HuH-7 (cell line): ENCODE results near the gene PKD1L1.
A peak's percentile ranks its signal among the peaks of the same experiment; 100 is the strongest.

ENCODE experiments used
- DNase-seq: peaks from one replicate; pipeline ENCODE4 v3.0.0; 2011; ENCODE audit warnings: low spot score

Gene PKD1L1

DNA sequence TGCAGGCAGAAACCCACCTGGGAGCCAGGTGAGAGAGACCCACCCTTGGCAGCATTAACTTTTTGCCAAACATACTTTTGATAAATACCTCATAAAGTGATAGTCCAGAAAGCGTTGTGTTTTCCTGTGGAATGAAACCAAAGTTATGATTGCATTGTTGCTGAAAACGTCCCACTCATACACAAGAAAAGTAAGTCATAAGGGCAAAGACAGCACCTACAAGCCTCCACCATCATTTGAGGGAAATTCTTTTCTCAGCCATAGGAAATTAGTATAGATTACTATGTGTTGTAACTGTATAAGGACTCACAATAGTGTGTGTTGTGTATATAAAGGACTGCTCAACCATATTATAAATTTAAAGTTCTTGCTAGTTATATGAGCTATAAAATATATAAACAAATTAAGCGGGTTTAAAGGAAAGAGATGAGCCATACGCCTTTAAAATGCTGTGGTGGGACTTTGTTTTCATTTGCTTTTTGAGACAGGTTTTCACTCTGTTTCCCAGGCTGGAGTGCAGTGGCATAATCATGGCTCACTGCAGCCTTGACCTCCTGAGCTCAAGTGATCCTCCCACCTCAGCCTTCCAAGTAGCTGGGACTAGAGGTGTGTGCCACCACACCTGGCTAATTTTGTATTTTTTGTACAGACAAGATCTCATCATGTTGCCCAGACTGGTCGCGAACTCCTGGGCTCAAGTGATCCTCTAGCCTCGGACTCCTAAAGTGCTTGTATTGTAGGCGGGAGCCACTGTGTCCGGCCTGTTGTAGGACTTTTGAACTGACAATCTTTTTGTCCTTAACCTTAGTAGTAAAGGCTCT, 160.8 kb downstream of the PKD1L1 start:
- no peak for DNase-seq

GRCh38 chr7:47786557-47787248, 161.6 kb downstream of the PKD1L1 start:
- DNase-seq = peak; percentile 55

DNA sequence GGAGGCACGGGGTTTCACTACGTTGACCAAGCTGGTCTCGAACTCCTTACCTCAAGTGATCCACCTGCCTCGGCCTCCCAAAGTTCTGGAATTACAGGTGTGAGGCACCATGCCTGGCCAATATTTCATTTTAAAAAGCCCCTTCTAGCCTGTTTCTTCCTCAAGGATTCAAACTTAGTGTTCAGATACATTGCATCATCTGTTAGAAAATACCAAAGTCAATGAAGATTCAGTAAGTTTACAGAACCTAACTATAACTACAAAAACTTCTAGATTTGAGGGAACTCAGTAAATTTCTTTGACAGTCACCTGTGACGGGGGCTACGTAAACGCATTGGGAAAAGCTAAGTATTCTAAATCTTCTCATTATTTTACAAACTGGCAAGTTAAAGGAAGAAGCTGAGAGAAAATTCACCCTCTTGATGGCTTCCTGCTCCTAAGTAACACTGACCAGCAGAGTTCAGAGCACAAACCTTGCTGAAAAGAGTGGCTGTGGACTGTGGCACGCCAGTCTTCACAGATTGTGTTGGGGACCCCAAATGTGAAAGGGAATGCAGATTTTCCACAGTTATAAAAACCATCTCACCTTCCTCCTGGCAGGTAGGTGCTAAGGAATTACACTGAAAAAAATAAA, 162.2 kb downstream of the PKD1L1 start:
- DNase-seq = no peak

GRCh38 chr7:47783456-47784223, 164.6 kb downstream of the PKD1L1 start:
- no peak for DNase-seq

DNA sequence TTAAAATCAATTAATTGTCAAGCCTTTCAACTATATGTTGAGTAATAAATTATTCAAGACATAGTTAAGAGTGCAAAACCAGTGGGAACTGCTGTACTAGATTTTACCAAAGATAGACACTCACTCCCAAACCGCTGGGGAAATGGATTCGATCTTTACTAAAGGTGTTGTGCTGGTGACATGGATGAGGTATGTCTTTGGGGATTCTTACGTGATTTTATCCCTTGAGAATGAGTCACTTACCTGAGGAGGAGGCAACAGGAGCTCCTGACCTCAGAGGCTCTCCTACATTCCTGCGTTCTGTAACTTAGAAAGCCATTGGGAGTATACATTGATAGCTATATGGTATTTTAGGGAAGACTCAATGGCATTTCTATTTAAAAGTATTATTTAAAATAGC, 165.5 kb downstream of the PKD1L1 start:
- DNase-seq = no peak

GRCh38 chr7:47782022-47782421, 166.2 kb downstream of the PKD1L1 start:
- DNase-seq = no peak

DNA sequence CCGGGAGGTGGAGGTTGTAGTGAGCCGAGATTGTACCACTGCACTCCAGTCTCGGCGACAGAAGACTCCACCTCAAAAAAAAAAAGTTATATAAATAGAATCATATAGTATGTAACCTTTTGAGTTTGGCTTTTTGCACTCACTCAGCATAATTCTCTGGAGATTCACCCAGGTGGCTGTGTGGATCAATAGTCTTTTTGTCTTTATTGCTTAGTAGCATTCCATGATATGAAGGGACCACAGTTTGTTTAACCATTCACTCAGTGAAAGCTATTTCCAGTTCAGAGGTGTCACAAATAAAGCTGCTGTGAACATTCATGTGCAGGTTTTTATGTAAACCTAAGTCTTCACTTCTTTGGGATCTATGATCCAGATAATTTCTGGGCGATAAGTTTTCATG, 167.7 kb downstream of the PKD1L1 start:
- no peak for DNase-seq

GRCh38 chr7:47779341-47779771, 168.9 kb downstream of the PKD1L1 start:
- DNase-seq = no peak

DNA sequence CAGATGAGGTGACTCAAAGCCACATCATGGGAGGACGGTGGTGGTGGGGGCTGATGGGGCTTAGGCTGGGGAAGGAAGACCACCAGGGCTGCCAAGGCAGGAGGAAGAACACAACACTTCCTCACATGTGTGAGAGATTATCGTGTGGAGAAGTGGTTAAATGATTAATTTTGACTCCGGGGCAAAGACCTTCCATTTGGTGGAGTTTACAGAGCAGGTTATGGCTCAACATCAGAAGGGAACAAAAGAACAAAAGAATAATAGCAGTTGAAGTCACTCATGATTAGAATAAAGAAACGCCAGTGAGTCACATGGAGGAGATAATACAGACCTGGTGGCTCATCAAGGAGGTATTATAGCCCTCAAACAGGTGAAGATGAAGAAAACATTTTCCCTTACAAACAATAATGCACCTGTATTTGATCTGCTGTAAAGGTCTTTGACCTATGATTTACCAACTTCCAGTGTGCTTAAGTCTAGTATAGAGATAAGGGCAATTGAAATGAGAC, 170.1 kb downstream of the PKD1L1 start:
- no peak for DNase-seq

DNA sequence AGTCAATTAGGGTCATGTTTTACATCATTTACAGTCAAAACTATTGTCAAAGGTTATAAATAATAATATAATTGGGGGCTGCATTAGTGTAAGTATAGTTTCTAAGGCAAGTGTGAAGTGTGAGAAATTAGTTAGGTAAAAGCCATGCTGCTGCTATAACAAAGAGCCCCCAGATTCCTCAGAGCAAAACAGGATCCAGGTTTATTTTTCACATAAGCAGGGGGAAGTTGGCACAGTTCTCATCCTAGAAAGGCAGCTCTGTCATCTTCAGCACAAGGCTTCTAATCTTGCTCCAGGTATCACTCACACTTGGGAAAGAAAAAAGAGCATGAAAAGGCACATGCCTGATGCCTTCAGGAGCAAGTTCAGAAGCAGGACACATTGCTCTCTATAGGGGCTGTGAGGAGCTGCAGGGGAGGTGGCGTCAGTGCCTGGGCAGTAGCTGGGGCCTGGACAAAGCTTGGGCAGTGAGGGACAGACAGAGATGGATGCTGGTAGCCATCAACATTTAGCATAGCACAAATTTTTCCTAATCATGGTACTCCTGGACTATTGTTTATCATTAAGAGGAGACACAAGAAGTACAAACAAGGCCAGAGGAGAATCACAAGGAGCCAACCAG, 170.6 kb downstream of the PKD1L1 start:
- DNase-seq = no peak

GRCh38 chr7:47776335-47776734, 171.9 kb downstream of the PKD1L1 start:
- no peak for DNase-seq

DNA sequence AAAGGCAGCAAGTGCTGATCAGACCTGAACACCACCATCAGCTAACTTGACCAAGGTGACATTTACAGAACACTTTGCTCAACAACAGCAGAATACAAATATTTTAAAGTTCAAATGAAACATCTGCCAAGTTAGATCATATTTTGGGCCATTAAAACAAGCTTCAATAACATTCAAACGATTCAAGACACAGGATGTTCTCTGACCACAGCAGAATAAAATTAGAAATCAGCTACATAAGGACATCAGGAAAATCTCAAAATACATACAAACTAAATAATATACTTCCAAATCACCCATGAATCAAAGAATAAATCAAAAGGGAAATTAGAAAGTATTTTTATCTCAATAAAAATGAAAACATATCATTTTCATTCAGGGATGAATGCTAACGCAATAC, 173.0 kb downstream of the PKD1L1 start:
- no peak for DNase-seq

DNA sequence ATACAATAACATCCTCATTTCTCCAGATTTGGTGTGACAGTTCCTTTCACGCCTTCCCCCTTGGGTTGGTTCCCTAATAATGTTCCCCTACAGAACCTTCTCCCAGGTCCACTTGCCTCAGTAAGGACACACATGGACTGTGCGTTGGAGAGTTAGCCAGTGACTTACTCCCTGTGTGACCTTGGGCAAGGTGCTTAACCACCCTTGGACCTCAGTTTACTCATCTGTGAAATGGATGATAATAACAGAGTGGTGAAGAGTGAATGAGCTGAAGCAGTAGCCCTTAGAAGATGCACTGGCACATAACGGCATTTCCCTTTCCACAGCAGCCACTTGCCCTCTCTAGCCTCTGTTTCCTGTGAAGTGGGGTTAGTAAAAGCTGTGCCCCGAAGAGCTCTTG, 175.8 kb downstream of the PKD1L1 start:
- no peak for DNase-seq

DNA sequence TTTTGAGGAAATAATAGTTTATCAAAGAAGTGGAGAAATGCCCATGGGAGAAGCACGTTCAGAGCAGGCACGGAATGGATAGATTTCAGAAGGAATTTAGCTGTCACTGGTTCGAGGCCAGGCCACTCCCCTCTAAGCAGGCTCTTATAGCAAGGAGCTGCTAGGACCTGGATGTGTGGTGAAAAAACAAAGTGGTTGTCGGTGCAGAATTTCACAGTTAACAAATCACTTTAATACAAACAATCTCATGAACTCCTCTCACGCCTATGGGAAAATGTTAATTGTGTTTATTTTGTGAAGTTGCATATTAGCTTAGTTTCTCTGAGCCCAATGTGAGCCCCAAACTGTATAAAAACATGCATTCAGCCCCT, 176.3 kb downstream of the PKD1L1 start:
- no peak for DNase-seq

DNA sequence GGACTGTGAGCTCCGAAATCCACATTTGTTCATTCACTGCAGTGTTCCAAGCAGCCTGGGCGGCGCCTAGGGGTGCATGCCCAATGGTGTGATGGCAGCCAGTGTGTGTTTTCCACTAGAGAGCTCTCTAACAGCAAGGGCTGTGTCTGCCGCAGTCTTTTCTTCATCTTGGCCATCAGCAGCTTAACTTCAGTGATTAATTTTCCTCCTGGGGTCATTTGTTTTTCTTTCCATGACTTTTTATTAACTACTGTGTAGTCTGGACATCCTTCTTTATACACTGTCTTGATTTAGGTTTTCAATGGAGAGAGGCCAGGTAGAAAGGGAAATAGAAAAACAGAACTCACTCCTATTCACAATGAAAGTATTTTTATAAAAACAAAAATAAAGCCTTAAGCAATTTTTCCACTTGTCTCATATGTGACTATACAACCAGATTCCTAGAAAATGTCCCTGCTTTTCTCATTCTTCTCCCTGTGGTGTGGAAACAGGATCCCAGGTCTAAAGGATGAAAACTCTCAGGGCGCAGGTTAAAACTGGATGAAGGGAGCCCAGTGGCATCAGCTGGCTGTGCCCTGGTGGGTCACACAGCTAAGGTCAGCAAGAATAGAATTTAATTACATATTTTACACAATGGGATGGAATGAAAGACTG, 176.8 kb downstream of the PKD1L1 start:
- no peak for DNase-seq

GRCh38 chr7:47766126-47766525, 182.1 kb downstream of the PKD1L1 start:
- no peak for DNase-seq

DNA sequence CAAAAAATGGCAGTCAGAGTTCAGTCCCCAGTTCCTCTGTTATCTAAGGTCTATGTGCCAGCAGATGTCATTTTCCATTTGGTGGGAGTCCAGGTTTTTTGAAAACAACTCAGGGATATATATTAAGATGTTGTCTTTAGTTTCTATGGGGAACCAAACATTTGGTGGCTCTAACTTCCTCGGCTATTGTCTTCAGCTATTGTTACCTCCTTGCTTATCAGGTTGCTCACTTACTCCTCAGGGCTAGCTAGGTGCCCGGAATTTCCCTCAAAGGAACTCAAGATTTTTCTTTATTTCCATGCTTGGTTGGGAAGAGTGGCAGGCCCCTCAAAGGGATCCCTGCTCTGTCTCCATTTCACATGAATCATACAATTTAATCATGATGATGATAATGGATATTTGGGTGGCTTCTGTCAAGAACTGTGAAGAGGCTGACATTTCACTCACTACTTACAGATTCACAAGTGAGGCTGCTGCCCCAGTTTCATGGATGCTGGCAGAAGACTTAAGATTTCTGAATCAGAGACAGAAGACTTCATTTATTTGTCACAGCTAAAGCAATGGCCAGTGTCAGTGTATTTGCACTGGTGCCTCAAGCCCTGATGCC, 182.8 kb downstream of the PKD1L1 start:
- DNase-seq = no peak

- DNase-seq = no peak
Measured at GRCh38 chr7:47764746-47765145, 183.5 kb downstream of the PKD1L1 start.

DNA sequence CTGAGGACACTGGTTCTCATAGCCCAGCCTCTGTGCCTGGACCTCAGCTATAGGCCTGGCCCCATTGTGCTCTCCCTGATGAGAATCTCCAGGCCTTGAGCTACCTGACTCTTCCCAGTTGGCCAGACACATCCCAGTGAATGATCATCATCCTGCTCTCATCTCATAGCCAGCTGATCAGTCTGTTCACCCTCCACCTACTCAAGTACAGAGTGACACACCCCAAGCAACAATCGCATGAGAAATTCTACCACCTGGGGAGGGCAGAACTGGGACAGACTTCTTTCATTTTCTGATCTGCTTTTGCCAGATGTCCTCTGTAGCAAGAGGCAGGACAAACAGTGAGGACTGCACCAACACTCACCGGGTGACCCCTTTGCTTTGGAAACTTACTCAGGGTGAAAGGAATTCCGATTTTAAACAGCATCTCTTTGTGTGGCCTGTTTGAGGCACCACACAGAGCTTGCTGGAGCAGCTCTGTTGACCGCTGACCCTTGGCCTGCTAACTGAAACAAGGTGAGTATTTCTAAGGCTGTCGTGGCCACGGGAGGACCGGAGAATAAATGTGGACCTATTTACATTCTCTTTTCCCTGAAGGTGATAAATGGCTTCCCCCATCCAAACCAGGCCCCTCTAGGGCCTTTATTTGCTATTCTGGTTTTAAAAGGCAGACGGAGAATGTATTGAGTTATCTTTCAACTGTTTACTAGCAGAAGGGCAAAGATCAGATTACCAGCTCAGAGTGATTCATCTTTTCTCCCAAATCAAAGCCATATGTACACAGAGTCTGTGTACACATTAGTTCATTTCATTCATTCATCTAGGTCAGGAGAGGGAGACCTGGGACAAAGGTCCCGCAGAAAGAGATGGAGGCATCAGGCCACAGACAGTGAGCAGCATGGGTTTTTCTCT, 184.9 kb downstream of the PKD1L1 start:
- DNase-seq = peak; percentile 72

GRCh38 chr7:47762746-47763062, 185.6 kb downstream of the PKD1L1 start:
- no peak for DNase-seq
